Osteoblast (primary cell): Measurements from ENCODE around the gene RAB11B. TPM values are rescaled to one million over a fixed set of nuclear protein-coding genes. Genes with fewer than 3 reads are reported as not detected.
A peak's percentile ranks its signal among the peaks of the same experiment; 100 is the strongest.

ENCODE experiments used
- DNase-seq: peaks from one replicate; pipeline ENCODE4 v3.0.0; 2011; ENCODE audit warnings: low spot score, mixed read lengths; ENCODE audit not compliant: insufficient read length; ENCODE audit errors: missing footprints
- H2AFZ ChIP-seq: 2 replicates; pipeline ENCODE4 v1.6.0; 2011; ENCODE audit warnings: mild to moderate bottlenecking, low read length
- H3K27ac ChIP-seq: 2 replicates; pipeline ENCODE4 v1.5.1; 2011; ENCODE audit warnings: mild to moderate bottlenecking, low read depth, low read length, moderate library complexity
- H3K27me3 ChIP-seq: 2 replicates; pipeline ENCODE4 v1.6.0; 2012; ENCODE audit warnings: mild to moderate bottlenecking, control low read depth, inconsistent platforms, low read length, moderate library complexity; ENCODE audit not compliant: insufficient read depth
- H3K36me3 ChIP-seq: 2 replicates; pipeline ENCODE4 v1.5.1; 2011; ENCODE audit warnings: mild to moderate bottlenecking, low read length, control low read depth, moderate library complexity; ENCODE audit not compliant: insufficient read depth
- H3K4me1 ChIP-seq: 2 replicates; pipeline ENCODE4 v1.5.1; 2011; ENCODE audit warnings: mild to moderate bottlenecking, low read length, control low read depth, moderate library complexity; ENCODE audit not compliant: insufficient read depth
- H3K4me2 ChIP-seq: 2 replicates; pipeline ENCODE4 v1.6.0; 2011; ENCODE audit warnings: mild to moderate bottlenecking, low read length; ENCODE audit not compliant: insufficient read depth
- H3K4me3 ChIP-seq: fragments of 200-600 bp; sonication (generic); 3 replicates; pipeline ENCODE4 v1.5.1; 2012; ENCODE audit warnings: mild to moderate bottlenecking, low read length, inconsistent platforms; ENCODE audit not compliant: insufficient read depth
- H3K79me2 ChIP-seq: 2 replicates; pipeline ENCODE4 v1.6.0; 2012; ENCODE audit warnings: mild to moderate bottlenecking, low read length, control low read depth, inconsistent platforms; ENCODE audit not compliant: insufficient read depth
- H3K9me3 ChIP-seq: 2 replicates; pipeline ENCODE4 v1.5.1; 2011; ENCODE audit warnings: low read depth, low read length, control low read depth
- H4K20me1 ChIP-seq: 2 replicates; pipeline ENCODE4 v1.6.0; 2012; ENCODE audit warnings: mild to moderate bottlenecking, low read length, control low read depth; ENCODE audit not compliant: insufficient read depth
- total RNA-seq: library from RNA; depleted of rRNA; stranded (reverse); fragments of >200 nt; gene quantifications from 2 replicates; pipeline ENCODE4 v1.2.3, GENCODE V29; 2012
- TF ChIP-seq, protein P1 (sequence below): IDR thresholded peaks from 2 replicates; pipeline ENCODE4 v1.5.1; 2011; ENCODE audit warnings: mild to moderate bottlenecking, low read depth, low read length, moderate library complexity; ENCODE audit errors: extremely low read depth

Gene RAB11B
- total RNA-seq, 1 donor = 24.2 TPM

DNA sequence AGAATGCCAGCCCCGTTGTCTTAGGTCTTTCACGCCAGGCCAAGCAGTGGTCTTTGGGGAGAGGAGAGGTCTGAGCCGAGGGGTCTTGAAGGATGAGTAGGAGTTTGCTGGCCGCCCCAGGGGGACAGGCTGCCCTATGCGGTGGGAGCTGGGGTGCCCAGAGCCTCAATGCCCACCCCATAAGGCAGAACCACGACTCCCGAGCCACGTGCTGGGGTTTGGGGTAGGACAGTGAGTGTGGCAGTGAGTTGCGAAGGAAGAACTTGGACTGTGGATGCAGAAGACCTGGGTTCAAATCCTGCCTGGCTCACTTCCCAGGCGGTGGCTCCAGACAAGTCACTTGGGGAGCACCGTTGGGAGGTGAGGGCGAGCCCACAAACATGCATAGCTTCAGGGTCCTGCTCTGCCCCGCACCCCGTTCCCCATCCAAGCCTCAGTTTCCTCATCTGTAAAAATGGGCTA, 5.5 kb downstream of the RAB11B start:
- Histone ChIP-seq H3K36me3 (no peaks in the 10 kb centered on the region), H2AFZ (no peak overlapping the region), H3K4me3 (no peak overlapping the region), H3K79me2 (peaks cover 83% of the 10 kb centered on the region), H3K9me3 (no peaks in the 10 kb centered on the region), H3K4me2 (no peak overlapping the region), H3K27ac (no peak overlapping the region), H3K27me3 (no peaks in the 10 kb centered on the region), H3K4me1 (peaks cover 23% of the 10 kb centered on the region), H4K20me1 (peaks cover 86% of the 10 kb centered on the region)
- TF ChIP-seq, protein P1, sequence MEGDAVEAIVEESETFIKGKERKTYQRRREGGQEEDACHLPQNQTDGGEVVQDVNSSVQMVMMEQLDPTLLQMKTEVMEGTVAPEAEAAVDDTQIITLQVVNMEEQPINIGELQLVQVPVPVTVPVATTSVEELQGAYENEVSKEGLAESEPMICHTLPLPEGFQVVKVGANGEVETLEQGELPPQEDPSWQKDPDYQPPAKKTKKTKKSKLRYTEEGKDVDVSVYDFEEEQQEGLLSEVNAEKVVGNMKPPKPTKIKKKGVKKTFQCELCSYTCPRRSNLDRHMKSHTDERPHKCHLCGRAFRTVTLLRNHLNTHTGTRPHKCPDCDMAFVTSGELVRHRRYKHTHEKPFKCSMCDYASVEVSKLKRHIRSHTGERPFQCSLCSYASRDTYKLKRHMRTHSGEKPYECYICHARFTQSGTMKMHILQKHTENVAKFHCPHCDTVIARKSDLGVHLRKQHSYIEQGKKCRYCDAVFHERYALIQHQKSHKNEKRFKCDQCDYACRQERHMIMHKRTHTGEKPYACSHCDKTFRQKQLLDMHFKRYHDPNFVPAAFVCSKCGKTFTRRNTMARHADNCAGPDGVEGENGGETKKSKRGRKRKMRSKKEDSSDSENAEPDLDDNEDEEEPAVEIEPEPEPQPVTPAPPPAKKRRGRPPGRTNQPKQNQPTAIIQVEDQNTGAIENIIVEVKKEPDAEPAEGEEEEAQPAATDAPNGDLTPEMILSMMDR = no peak
- DNase-seq = peak; percentile 15

DNA sequence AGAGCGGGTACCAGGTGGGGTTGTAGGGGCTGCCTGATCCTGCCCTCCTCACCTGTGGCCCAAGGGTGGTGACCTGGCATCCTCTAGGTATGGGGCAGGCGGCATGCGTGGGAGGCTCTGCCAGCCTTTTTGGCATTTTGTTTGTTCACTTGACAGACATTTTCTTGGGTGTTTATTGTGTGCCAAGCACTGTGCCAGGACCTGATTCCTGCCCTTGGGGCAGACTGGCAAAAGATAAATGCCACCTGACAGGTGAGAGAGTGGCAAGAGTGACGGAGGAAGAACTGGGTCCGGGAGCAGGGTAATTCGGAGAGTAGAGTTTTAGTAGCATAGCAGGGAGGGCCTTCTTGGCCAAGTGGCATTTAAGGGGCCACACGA, 6.0 kb downstream of the RAB11B start:
- H3K79me2 ChIP-seq = peaks cover 79% of the 10 kb centered on the region

DNA sequence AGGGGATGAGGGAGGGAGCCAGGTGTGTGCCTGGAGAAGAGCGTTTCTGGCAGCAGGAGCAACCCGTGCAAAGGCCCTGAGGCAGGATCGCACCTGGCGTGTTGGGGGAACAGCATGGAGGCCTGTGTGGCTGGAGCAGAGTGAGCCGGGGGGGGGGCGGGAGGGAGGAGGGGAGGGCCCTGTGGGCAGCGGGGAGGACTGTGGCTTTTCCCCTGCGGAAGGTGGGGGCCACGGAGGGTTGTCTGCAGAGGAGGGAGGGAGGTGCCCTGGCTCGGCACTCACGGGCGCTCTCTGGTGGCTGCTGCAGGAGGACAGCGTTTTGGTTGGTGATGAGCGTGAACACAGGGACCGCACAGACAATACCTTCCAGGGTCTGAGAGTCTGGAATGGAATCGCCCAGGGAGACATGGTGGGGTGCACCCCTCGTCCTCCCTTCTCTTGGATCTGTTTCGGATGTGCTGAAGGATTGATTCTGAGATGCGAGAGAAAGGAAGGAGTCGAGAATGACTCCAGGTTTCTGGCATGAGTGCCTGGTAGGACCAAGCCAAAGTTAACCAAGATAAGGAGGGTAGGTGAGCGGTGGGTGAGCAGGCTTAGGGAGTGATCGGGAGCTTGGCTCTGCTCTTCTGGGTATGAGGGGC, 6.5 kb downstream of the RAB11B start:
- Histone ChIP-seq H3K27me3 (no peaks in the 10 kb centered on the region), H3K4me2 (no peak overlapping the region), H3K27ac (no peak overlapping the region), H3K4me1 (peaks cover 14% of the 10 kb centered on the region), H3K4me3 (no peak overlapping the region), H3K9me3 (no peaks in the 10 kb centered on the region), H2AFZ (no peak overlapping the region), H3K36me3 (no peaks in the 10 kb centered on the region), H4K20me1 (peaks cover 77% of the 10 kb centered on the region), H3K79me2 (peaks cover 74% of the 10 kb centered on the region)
- peak; percentile 98 for DNase-seq
- TF ChIP-seq, protein P1 = peak; percentile 77

More for the DNA sequence above, 6.0 kb downstream of the RAB11B start:
- Histone ChIP-seq H3K27me3 (no peaks in the 10 kb centered on the region), H2AFZ (no peak overlapping the region), H3K4me3 (no peak overlapping the region), H3K4me1 (peaks cover 20% of the 10 kb centered on the region), H3K36me3 (no peaks in the 10 kb centered on the region), H3K4me2 (no peak overlapping the region), H3K9me3 (no peaks in the 10 kb centered on the region), H4K20me1 (peaks cover 82% of the 10 kb centered on the region), H3K27ac (no peak overlapping the region)
- no peak for DNase-seq
- TF ChIP-seq, protein P1 = no peak

DNA sequence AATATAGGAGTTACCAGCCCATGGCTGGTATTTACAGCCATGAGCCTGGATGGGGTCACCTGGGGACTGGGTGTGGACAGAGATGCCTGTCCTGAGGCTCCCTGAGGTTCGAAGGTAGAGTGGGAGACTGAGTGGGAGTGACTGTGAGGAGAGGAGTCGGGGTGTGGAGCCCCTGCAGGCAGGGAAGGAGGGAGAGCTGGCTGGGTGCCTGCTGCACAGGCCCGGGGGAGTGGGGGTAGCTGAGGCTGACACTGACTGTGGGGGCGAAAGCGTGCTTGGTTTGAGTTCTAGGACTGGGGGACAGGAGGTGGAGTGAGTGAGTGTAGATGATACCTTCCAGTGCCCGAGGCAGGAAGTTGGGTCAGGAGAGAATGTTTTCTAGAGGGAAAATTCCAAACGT, 7.1 kb downstream of the RAB11B start:
- DNase-seq = peak; percentile 86
- Histone ChIP-seq H3K36me3 (no peaks in the 10 kb centered on the region), H3K27ac (no peak overlapping the region), H3K79me2 (peaks cover 68% of the 10 kb centered on the region), H3K4me1 (peaks cover 9% of the 10 kb centered on the region), H3K9me3 (no peaks in the 10 kb centered on the region), H4K20me1 (peaks cover 71% of the 10 kb centered on the region), H3K4me2 (no peak overlapping the region), H2AFZ (no peak overlapping the region), H3K27me3 (no peaks in the 10 kb centered on the region), H3K4me3 (no peak overlapping the region)
- TF ChIP-seq, protein P1 = no peak
